Measurements from ENCODE around the gene PIGP. TPM values are rescaled to one million over a fixed set of nuclear protein-coding genes. Genes with fewer than 3 reads are reported as not detected.

PIGP gene
- total RNA-seq, 1 donor from 2014 or later: 28.7 TPM

DNA sequence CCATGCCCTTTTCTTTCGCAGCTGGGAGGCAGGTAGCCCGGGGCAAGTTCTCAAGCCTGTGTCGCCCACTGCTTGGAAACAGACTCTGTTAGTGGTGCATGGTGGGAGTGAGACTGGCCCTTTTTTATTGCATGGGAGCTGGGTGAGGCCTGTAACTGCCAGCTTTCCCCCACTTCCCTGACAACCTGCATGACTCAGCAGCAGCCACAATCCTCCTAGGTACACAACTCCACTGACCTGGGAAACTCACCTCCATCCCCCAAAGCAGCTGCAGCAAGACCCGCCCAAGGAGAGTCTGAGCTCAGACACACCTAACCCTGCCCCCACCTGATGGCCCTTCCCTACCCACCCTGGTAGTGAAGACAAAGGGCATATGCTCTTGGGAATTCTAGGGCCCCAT is 25.8 kb downstream of the PIGP start:
- Histone ChIP-seq H3K27me3 (ENCODE audit: low read depth) (no peaks in the 10 kb centered on the region), H3K9me3 (no peaks in the 10 kb centered on the region), H3K4me1 (no peaks in the 10 kb centered on the region), H3K36me3 (no peaks in the 10 kb centered on the region), H3K4me3 (no peak overlapping the region), H3K27ac (no peak overlapping the region)
- DNase-seq (no peak), ATAC-seq (no peak)
- TF ChIP-seq, protein P1, sequence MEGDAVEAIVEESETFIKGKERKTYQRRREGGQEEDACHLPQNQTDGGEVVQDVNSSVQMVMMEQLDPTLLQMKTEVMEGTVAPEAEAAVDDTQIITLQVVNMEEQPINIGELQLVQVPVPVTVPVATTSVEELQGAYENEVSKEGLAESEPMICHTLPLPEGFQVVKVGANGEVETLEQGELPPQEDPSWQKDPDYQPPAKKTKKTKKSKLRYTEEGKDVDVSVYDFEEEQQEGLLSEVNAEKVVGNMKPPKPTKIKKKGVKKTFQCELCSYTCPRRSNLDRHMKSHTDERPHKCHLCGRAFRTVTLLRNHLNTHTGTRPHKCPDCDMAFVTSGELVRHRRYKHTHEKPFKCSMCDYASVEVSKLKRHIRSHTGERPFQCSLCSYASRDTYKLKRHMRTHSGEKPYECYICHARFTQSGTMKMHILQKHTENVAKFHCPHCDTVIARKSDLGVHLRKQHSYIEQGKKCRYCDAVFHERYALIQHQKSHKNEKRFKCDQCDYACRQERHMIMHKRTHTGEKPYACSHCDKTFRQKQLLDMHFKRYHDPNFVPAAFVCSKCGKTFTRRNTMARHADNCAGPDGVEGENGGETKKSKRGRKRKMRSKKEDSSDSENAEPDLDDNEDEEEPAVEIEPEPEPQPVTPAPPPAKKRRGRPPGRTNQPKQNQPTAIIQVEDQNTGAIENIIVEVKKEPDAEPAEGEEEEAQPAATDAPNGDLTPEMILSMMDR (IDR thresholded peaks at IDR 0.05): no peak
- intact Hi-C loops (cut with DNase I): no loop called here

GRCh38 chr21:37045556-37045955 is 27.3 kb downstream of the PIGP start:
- TF ChIP-seq, protein P1 (IDR thresholded peaks at IDR 0.05): no peak
- ATAC-seq (no peak), DNase-seq (no peak)
- intact Hi-C loops (cut with DNase I): no loop called here
- Histone ChIP-seq H3K27ac (no peak overlapping the region), H3K9me3 (no peaks in the 10 kb centered on the region), H3K4me3 (no peak overlapping the region), H3K4me1 (no peaks in the 10 kb centered on the region), H3K36me3 (no peaks in the 10 kb centered on the region), H3K27me3 (ENCODE audit: low read depth) (no peaks in the 10 kb centered on the region)

GRCh38 chr21:37045149-37045548 is 27.7 kb downstream of the PIGP start:
- no peak overlapping the region for H3K27ac ChIP-seq
- intact Hi-C loops (cut with DNase I): no loop called here
- H3K4me3 ChIP-seq: no peak overlapping the region
- TF ChIP-seq, protein P1 (IDR thresholded peaks at IDR 0.05): no peak
- no peaks in the 10 kb centered on the region for H3K9me3 ChIP-seq
- no peaks in the 10 kb centered on the region for H3K36me3 ChIP-seq
- ATAC-seq: no peak
- no peak for DNase-seq
- H3K27me3 ChIP-seq (ENCODE audit: low read depth): no peaks in the 10 kb centered on the region
- H3K4me1 ChIP-seq: no peaks in the 10 kb centered on the region

DNA sequence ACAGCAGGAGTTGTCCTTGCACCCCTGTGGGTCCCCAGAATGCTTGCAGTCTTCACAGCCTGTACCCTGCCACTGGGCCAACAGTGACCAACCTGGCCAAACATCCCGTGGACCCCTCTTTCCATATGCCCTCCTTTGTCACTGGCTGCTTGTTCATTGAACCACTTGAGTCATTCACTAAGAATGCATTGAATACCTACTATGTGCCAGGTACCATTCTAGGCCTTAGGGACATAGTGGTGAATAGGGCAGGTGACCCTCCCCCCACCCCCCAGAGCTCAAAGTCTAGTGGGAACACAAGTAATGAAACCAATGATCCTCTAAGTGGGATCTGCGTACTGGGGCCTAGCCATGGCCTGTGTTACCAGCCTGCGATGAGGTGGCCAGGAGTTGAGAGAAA is 28.2 kb downstream of the PIGP start:
- Histone ChIP-seq H3K4me1 (no peaks in the 10 kb centered on the region), H3K36me3 (no peaks in the 10 kb centered on the region), H3K27me3 (ENCODE audit: low read depth) (no peaks in the 10 kb centered on the region), H3K9me3 (no peaks in the 10 kb centered on the region), H3K27ac (no peak overlapping the region), H3K4me3 (no peak overlapping the region)
- intact Hi-C loops (cut with DNase I): no loop called here
- ATAC-seq (no peak), DNase-seq (no peak)
- TF ChIP-seq, protein P1 (IDR thresholded peaks at IDR 0.05): no peak

GRCh38 chr21:37043818-37044217 is 29.1 kb downstream of the PIGP start:
- intact Hi-C loops (cut with DNase I): no loop called here
- no peak for ATAC-seq

More at GRCh38 chr21:37043818-37044217, 29.1 kb downstream of the PIGP start:
- DNase-seq: no peak
- H3K4me1 ChIP-seq: no peaks in the 10 kb centered on the region
- H3K27me3 ChIP-seq (ENCODE audit: low read depth): no peaks in the 10 kb centered on the region
- H3K36me3 ChIP-seq: no peaks in the 10 kb centered on the region
- TF ChIP-seq, protein P1 (IDR thresholded peaks at IDR 0.05): no peak
- no peak overlapping the region for H3K27ac ChIP-seq
- H3K4me3 ChIP-seq: no peak overlapping the region
- no peaks in the 10 kb centered on the region for H3K9me3 ChIP-seq

Data from lower lobe of right lung (tissue), 2 donors.